Endodermal cell (in vitro differentiated cells): ENCODE measurements around the gene UBASH3A. TPM values are rescaled to one million over a fixed set of nuclear protein-coding genes. Genes with fewer than 3 reads are reported as not detected.

ENCODE experiments used
- DNase-seq: peaks from one replicate; pipeline ENCODE4 v3.0.0-alpha.2; 2017
- H3K27ac ChIP-seq: 2 replicates; pipeline ENCODE4 v1.5.1; 2013; ENCODE audit warnings: mild to moderate bottlenecking, low read depth, low read length, moderate library complexity
- H3K27me3 ChIP-seq: 2 replicates; pipeline ENCODE4 v1.6.1; 2013; ENCODE audit warnings: mild to moderate bottlenecking, low read length, moderate library complexity; ENCODE audit not compliant: insufficient read depth, control insufficient read depth, poor library complexity, severe bottlenecking
- H3K36me3 ChIP-seq: 2 replicates; pipeline ENCODE4 v1.7.0; 2013; ENCODE audit warnings: mild to moderate bottlenecking, low read length, moderate library complexity; ENCODE audit not compliant: control insufficient read depth, insufficient read depth
- H3K4me1 ChIP-seq: one replicate; pipeline ENCODE4 v1.7.0; 2013; ENCODE audit warnings: low read length; ENCODE audit not compliant: control insufficient read depth, insufficient read depth
- H3K4me3 ChIP-seq: 2 replicates; pipeline ENCODE4 v1.5.1; 2013; ENCODE audit warnings: mild to moderate bottlenecking, low read length, moderate library complexity
- H3K9ac ChIP-seq: 2 replicates; pipeline ENCODE4 v1.6.1; 2013; ENCODE audit warnings: mild to moderate bottlenecking, low read length, moderate library complexity; ENCODE audit not compliant: poor library complexity, severe bottlenecking; ENCODE audit errors: extremely low read depth
- H3K9me3 ChIP-seq: 2 replicates; pipeline ENCODE4 v1.6.1; 2013; ENCODE audit warnings: mild to moderate bottlenecking, low read length, moderate library complexity; ENCODE audit not compliant: control insufficient read depth
- H3K27ac Mint-ChIP-seq: 2 replicates; pipeline ENCODE4 v1.8.0; 2020; ENCODE audit warnings: mixed read lengths
- H3K27me3 Mint-ChIP-seq: 2 replicates; pipeline ENCODE4 v1.8.0; 2021; ENCODE audit warnings: mild to moderate bottlenecking, mixed read lengths; ENCODE audit not compliant: insufficient read depth
- H3K36me3 Mint-ChIP-seq: 2 replicates; pipeline ENCODE4 v1.8.0; 2020; ENCODE audit warnings: low read depth, mixed read lengths
- H3K4me1 Mint-ChIP-seq: 2 replicates; pipeline ENCODE4 v1.8.0; 2020; ENCODE audit warnings: mixed read lengths
- H3K4me3 Mint-ChIP-seq: 2 replicates; pipeline ENCODE4 v1.8.0; 2020; ENCODE audit warnings: mild to moderate bottlenecking, moderate library complexity, mixed read lengths
- H3K9me3 Mint-ChIP-seq: 2 replicates; pipeline ENCODE4 v1.8.0; 2020; ENCODE audit warnings: mild to moderate bottlenecking, mixed read lengths
- WGBS, 2 experiments: methylation state at CpG; one replicate each; pipeline versions ENCODE4 v1.1.5 to v1.1.7; 2013; ENCODE audit warnings: missing lambda C conversion rate in 2 of 2, mixed read lengths in 1 of 2; ENCODE audit not compliant: insufficient coverage in 1 of 2, insufficient read length in 1 of 2; 5-methylcytosine and 5-hydroxymethylcytosine counted together
- total RNA-seq, 2 donors: library from RNA; stranded (reverse); fragmentation: NEBNext Ultra II Directional in 1 of 2; extraction: Animal tissue kit (Norgen Biotek cat#: 25700) in 1 of 2; gene quantifications; 2 replicates in 1 of 2; 3 replicates in 1 of 2; pipeline ENCODE4 v1.2.1, GENCODE V29; 2021
- TF ChIP-seq, protein P1 (sequence below): fragments of 200-600 bp; sonication (generic); conservative IDR thresholded peaks from 2 replicates; pipeline ENCODE4 v1.5.0; 2021; ENCODE audit warnings: antibody characterized with exemption, mild to moderate bottlenecking

Gene UBASH3A
- total RNA-seq, 2 donors from 2014 or later: not detected

DNA sequence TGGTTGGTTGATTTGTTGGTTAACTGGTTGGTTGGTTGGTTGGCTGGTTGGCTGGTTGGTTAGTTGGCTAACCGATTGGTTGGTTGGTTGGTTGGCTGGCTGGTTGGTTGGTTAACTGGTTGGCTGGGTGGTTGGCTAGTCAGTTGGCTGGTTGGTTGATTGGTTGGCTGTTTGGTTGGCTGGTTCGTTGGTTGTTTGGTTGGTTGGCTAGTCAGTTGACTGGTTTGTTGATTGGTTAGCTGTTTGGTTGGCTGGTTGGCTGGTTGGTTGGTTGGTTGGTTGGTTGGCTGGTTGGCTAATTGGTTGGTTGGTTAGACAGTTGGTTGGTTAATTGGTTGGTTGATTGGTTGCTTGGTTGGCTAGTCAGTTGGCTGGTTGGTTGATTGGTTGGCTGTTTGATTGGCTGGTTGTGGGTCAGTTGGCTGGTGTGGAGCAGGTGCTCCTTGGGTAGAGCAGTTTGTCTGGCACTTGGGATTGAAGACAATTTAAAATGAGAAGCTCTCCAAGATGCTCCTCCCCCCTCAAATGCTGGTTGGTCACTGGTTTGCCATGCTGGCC lies 85.4 kb downstream of the UBASH3A start:
- TF ChIP-seq, protein P1, sequence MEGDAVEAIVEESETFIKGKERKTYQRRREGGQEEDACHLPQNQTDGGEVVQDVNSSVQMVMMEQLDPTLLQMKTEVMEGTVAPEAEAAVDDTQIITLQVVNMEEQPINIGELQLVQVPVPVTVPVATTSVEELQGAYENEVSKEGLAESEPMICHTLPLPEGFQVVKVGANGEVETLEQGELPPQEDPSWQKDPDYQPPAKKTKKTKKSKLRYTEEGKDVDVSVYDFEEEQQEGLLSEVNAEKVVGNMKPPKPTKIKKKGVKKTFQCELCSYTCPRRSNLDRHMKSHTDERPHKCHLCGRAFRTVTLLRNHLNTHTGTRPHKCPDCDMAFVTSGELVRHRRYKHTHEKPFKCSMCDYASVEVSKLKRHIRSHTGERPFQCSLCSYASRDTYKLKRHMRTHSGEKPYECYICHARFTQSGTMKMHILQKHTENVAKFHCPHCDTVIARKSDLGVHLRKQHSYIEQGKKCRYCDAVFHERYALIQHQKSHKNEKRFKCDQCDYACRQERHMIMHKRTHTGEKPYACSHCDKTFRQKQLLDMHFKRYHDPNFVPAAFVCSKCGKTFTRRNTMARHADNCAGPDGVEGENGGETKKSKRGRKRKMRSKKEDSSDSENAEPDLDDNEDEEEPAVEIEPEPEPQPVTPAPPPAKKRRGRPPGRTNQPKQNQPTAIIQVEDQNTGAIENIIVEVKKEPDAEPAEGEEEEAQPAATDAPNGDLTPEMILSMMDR: no peak
- H3K4me1 Mint-ChIP-seq: peaks cover 15% of the 10 kb centered on the region
- Histone ChIP-seq H3K27me3 (no peaks in the 10 kb centered on the region), H3K9ac (no peak overlapping the region), H3K36me3 (no peaks in the 10 kb centered on the region), H3K9me3 (no peaks in the 10 kb centered on the region), H3K4me1 (peaks cover 5% of the 10 kb centered on the region), H3K27ac (no peak overlapping the region), H3K4me3 (no peak overlapping the region)
- no peak overlapping the region for H3K4me3 Mint-ChIP-seq
- WGBS, 2 experiments: 14 to 69% methylated on average over 1 to 2 of the region's 2 CpGs
- no peaks in the 10 kb centered on the region for H3K36me3 Mint-ChIP-seq
- H3K9me3 Mint-ChIP-seq: no peaks in the 10 kb centered on the region
- H3K27ac Mint-ChIP-seq: no peak overlapping the region
- no peak for DNase-seq
- H3K27me3 Mint-ChIP-seq: peaks cover 10% of the 10 kb centered on the region

DNA sequence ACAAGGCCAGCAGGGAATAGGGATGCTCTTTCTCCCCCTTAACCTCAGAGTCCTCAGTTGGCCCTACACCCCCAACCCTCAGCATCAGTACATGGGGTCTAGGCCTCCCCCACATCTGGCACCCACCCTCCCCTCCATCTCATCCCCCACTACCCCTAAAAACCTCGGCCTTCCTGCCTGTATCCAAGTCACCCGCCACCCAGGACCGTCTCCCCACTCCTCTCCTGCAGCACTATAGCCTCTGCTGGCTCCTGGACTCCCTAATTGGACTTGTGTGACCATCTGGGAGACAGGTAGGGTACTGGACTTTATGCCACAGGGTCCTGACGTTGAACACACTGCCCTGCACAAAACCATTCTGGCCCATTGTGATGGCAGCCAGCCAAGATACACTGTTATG lies 86.3 kb downstream of the UBASH3A start:
- H3K4me3 ChIP-seq: no peak overlapping the region
- H3K9ac ChIP-seq: no peak overlapping the region
- no peak for DNase-seq
- TF ChIP-seq, protein P1: no peak
- Mint-ChIP-seq H3K36me3 (no peaks in the 10 kb centered on the region), H3K27me3 (peaks cover 12% of the 10 kb centered on the region), H3K4me3 (no peak overlapping the region), H3K27ac (no peak overlapping the region), H3K4me1 (peaks cover 15% of the 10 kb centered on the region), H3K9me3 (no peaks in the 10 kb centered on the region)
- H3K9me3 ChIP-seq: no peaks in the 10 kb centered on the region
- H3K4me1 ChIP-seq: peaks cover 5% of the 10 kb centered on the region
- no peaks in the 10 kb centered on the region for H3K36me3 ChIP-seq
- no peak overlapping the region for H3K27ac ChIP-seq
- 67 to 92% methylated on average over 1 to 4 of the region's 4 CpGs for WGBS, 2 experiments
- no peaks in the 10 kb centered on the region for H3K27me3 ChIP-seq

DNA sequence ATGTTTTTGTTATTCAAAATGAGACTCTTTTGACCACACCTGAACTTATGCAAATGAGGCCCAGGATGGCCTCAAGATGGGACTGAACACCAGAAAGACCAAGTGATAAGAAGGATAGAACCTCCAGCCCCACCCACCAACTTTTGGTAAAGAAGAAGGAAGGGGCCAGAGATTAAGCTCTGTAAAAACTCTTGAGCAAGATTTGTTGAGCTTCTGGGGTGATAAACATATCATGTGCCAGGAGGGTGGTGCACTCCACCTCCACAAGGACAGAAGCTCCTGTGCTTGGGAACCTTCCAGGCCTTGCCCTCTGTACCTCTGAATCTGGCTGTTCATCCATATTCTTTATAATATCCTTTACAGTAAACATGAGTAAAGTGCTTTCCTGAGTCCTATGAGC lies 87.0 kb downstream of the UBASH3A start:
- H3K27me3 ChIP-seq: no peaks in the 10 kb centered on the region
- no peaks in the 10 kb centered on the region for H3K9me3 Mint-ChIP-seq
- H3K36me3 ChIP-seq: no peaks in the 10 kb centered on the region
- no peak overlapping the region for H3K4me3 ChIP-seq
- H3K4me1 ChIP-seq: peaks cover 5% of the 10 kb centered on the region
- H3K9ac ChIP-seq: no peak overlapping the region
- no peak for DNase-seq
- H3K4me3 Mint-ChIP-seq: no peak overlapping the region
- no peak overlapping the region for H3K27ac Mint-ChIP-seq
- H3K36me3 Mint-ChIP-seq: no peaks in the 10 kb centered on the region
- H3K4me1 Mint-ChIP-seq: peaks cover 17% of the 10 kb centered on the region
- TF ChIP-seq, protein P1: no peak
- no peaks in the 10 kb centered on the region for H3K9me3 ChIP-seq
- peaks cover 13% of the 10 kb centered on the region for H3K27me3 Mint-ChIP-seq
- no peak overlapping the region for H3K27ac ChIP-seq
